Measurements from ENCODE around the gene SERPINC1. TPM values are rescaled to one million over a fixed set of nuclear protein-coding genes. Genes with fewer than 3 reads are reported as not detected.
A peak's percentile ranks its signal among the peaks of the same experiment; 100 is the strongest.

The SERPINC1 gene
- total and polyA plus RNA-seq, 2 of the 13 experiments (the other 11 are each of a cell fraction or from before 2014, with no cell fraction given) = 142 to 205 TPM

DNA sequence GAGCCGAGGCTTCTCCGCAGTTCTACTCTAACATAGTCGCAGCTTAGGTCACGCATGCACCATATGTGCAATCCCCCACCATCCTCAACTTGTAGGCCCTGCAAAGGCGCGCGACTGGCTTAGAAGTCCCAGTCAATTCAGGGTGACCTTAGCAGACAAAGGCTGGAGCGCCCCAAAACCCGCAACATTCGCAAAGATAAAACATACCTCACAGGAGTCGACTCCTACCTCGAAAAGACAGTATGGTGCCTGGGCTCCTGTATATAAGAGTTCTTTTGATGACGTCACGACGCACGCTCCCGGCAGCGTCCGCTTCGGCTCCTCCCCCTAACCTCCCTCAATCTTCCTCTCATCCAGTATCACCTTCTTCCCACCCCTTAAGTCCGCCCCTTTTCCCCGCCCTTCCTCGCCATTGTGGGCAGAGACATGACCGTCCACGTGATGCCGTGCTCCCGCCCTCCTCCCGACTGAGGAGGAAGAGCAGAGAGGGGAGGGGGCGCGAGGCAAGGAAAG is 49.3 kb downstream of the SERPINC1 start, which contains the start of gene GAS5 (continued):
- TF ChIP-seq ZNF574 (CRISPR knock-in tag; IDR thresholded peaks at IDR 0.05) = peak; percentile 9; the same call in 1 of the 2 replicates
- no peak for TF ChIP-seq ELK4 (CRISPR knock-in tag; IDR thresholded peaks at IDR 0.05; ENCODE audit: borderline replicate concordance)
- TF ChIP-seq ZNF501 (CRISPR knock-in tag; IDR thresholded peaks at IDR 0.05) = no peak; the same call in 1 of the 2 replicates
- TF ChIP-seq ZNF543 (CRISPR knock-in tag; IDR thresholded peaks at IDR 0.05) = peak; percentile 77; the same call in 1 of the 2 replicates
- 0 out of 2 replicates have a peak, but pooled peaks have one; percentile 26 for TF ChIP-seq ATF3 (CRISPR knock-in tag; IDR thresholded peaks at IDR 0.05)
- peak; percentile 88 for TF ChIP-seq ZNF761 (CRISPR knock-in tag; conservative IDR thresholded peaks at IDR 0.05)
- TF ChIP-seq, protein P1, sequence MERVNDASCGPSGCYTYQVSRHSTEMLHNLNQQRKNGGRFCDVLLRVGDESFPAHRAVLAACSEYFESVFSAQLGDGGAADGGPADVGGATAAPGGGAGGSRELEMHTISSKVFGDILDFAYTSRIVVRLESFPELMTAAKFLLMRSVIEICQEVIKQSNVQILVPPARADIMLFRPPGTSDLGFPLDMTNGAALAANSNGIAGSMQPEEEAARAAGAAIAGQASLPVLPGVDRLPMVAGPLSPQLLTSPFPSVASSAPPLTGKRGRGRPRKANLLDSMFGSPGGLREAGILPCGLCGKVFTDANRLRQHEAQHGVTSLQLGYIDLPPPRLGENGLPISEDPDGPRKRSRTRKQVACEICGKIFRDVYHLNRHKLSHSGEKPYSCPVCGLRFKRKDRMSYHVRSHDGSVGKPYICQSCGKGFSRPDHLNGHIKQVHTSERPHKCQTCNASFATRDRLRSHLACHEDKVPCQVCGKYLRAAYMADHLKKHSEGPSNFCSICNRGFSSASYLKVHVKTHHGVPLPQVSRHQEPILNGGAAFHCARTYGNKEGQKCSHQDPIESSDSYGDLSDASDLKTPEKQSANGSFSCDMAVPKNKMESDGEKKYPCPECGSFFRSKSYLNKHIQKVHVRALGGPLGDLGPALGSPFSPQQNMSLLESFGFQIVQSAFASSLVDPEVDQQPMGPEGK (CRISPR knock-in tag; IDR thresholded peaks at IDR 0.05) = no peak
- peak; percentile 64; the same call in 1 of the 2 replicates for TF ChIP-seq DDIT3 (CRISPR knock-in tag; IDR thresholded peaks at IDR 0.05)
- TF ChIP-seq GTF2F1 (IDR thresholded peaks at IDR 0.05; ENCODE audit: low read length) = peak; percentile 97
- TF ChIP-seq, protein P2, sequence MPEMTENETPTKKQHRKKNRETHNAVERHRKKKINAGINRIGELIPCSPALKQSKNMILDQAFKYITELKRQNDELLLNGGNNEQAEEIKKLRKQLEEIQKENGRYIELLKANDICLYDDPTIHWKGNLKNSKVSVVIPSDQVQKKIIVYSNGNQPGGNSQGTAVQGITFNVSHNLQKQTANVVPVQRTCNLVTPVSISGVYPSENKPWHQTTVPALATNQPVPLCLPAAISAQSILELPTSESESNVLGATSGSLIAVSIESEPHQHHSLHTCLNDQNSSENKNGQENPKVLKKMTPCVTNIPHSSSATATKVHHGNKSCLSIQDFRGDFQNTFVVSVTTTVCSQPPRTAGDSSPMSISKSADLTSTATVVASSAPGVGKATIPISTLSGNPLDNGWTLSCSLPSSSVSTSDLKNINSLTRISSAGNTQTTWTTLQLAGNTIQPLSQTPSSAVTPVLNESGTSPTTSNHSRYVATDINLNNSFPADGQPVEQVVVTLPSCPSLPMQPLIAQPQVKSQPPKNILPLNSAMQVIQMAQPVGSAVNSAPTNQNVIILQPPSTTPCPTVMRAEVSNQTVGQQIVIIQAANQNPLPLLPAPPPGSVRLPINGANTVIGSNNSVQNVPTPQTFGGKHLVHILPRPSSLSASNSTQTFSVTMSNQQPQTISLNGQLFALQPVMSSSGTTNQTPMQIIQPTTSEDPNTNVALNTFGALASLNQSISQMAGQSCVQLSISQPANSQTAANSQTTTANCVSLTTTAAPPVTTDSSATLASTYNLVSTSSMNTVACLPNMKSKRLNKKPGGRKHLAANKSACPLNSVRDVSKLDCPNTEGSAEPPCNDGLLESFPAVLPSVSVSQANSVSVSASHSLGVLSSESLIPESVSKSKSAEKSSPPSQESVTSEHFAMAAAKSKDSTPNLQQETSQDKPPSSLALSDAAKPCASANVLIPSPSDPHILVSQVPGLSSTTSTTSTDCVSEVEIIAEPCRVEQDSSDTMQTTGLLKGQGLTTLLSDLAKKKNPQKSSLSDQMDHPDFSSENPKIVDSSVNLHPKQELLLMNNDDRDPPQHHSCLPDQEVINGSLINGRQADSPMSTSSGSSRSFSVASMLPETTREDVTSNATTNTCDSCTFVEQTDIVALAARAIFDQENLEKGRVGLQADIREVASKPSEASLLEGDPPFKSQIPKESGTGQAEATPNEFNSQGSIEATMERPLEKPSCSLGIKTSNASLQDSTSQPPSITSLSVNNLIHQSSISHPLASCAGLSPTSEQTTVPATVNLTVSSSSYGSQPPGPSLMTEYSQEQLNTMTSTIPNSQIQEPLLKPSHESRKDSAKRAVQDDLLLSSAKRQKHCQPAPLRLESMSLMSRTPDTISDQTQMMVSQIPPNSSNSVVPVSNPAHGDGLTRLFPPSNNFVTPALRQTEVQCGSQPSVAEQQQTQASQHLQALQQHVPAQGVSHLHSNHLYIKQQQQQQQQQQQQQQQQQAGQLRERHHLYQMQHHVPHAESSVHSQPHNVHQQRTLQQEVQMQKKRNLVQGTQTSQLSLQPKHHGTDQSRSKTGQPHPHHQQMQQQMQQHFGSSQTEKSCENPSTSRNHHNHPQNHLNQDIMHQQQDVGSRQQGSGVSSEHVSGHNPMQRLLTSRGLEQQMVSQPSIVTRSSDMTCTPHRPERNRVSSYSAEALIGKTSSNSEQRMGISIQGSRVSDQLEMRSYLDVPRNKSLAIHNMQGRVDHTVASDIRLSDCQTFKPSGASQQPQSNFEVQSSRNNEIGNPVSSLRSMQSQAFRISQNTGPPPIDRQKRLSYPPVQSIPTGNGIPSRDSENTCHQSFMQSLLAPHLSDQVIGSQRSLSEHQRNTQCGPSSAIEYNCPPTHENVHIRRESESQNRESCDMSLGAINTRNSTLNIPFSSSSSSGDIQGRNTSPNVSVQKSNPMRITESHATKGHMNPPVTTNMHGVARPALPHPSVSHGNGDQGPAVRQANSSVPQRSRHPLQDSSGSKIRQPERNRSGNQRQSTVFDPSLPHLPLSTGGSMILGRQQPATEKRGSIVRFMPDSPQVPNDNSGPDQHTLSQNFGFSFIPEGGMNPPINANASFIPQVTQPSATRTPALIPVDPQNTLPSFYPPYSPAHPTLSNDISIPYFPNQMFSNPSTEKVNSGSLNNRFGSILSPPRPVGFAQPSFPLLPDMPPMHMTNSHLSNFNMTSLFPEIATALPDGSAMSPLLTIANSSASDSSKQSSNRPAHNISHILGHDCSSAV (CRISPR knock-in tag; IDR thresholded peaks at IDR 0.05; ENCODE audit: borderline replicate concordance) = no peak
- no peak for TF ChIP-seq ZNF337 (CRISPR knock-in tag; IDR thresholded peaks at IDR 0.05; ENCODE audit: borderline replicate concordance, low read depth)
- peak; percentile 84 for TF ChIP-seq HOXA5 (CRISPR knock-in tag; IDR thresholded peaks at IDR 0.05)
- peak; percentile 37; the same call in 1 of the 2 replicates for TF ChIP-seq KDM5B (CRISPR knock-in tag; IDR thresholded peaks at IDR 0.05; ENCODE audit: borderline replicate concordance)
- no peak for TF ChIP-seq MTA1 (CRISPR knock-in tag; IDR thresholded peaks at IDR 0.05; ENCODE audit: borderline replicate concordance)

Measured in HepG2 (cell line).